ENCODE measurements around the gene DDX42.

GRCh38 chr17:63800783-63801182 is 26.8 kb downstream of the DDX42 start:
- TF ChIP-seq POLR2AphosphoS5 (IDR thresholded peaks at IDR 0.05), result no peak
- TF ChIP-seq POLR2A (IDR thresholded peaks at IDR 0.05), result no peak
- TF ChIP-seq CTCF (IDR thresholded peaks at IDR 0.05), result no peak

Measured in upper lobe of left lung (tissue), 4 donors.